ENCODE results near the gene TSEN2.

Gene TSEN2

DNA sequence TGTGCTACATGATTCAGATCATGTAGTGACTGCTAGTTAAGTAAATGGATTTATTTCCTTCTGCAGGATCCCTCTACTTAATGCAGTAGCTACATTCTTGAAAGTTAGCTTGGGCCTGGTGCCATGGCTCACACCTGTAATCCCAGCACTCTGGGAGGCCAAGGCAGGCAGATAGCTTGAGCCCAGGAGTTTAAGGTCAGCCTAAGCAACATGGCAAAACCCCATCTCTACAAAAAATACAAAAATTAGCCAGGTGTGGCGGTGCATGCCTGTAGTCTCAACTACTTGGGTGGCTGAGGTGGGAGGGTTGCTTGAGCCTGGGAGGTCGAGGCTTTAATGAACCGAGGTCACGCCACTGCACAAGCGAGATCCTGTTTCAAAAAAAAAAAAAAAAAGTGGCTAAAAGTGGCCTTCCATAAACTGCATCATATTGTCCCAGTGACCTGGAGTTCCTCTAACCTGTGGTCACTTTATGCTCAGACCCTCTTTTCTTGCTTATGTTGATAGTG lies 22.0 kb downstream of the TSEN2 start:
- ATAC-seq (replicated peaks; ENCODE audit: extremely low read depth, poor library complexity, severe bottlenecking) (no peak), DNase-seq (ENCODE audit: low spot score in 2 of 2) (no peak)
- H3K27ac Mint-ChIP-seq (ENCODE audit: low read depth) = no peak overlapping the region
- peaks cover 24% of the 10 kb centered on the region for H3K36me3 Mint-ChIP-seq (ENCODE audit: insufficient read depth)
- H3K27me3 Mint-ChIP-seq = no peaks in the 10 kb centered on the region
- no peak overlapping the region for H3K4me3 Mint-ChIP-seq
- no peaks in the 10 kb centered on the region for H3K4me1 Mint-ChIP-seq
- no peaks in the 10 kb centered on the region for H3K9me3 Mint-ChIP-seq

DNA sequence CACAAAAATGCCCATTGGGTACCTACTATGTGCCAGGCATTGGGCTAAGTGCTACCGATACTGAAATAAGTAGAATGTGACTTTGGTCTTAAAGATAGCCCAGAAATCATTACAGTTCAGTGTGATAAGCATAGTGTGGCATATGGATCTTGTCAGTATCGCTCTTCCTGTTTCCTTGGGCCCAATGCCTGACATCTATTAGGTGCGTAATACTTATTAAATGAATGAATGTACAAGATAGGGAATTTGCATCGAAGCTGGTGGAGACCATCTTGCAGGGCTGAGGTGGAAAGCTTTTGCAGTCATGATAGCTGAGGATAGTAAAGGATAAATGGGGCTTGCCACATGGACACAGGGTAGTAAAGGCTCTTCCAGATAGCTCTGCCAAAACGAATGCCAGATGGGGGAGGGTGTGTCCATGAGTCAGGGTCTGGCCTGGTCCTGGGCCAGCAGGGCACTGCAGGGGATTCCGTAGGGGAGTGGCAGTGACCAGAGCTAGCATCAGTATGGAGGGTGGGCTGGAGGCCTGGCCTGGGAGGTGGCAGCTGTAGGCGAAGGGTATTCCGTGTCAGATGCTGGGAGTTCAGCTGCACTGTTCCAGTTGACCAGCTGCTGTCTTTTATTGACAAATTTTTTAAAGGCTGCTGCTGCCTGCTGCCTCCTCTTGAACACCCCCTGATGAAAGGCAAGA lies 23.5 kb downstream of the TSEN2 start:
- DNase-seq (ENCODE audit: low spot score in 2 of 2) = no peak
- no peak for ATAC-seq (replicated peaks; ENCODE audit: extremely low read depth, poor library complexity, severe bottlenecking)

DNA sequence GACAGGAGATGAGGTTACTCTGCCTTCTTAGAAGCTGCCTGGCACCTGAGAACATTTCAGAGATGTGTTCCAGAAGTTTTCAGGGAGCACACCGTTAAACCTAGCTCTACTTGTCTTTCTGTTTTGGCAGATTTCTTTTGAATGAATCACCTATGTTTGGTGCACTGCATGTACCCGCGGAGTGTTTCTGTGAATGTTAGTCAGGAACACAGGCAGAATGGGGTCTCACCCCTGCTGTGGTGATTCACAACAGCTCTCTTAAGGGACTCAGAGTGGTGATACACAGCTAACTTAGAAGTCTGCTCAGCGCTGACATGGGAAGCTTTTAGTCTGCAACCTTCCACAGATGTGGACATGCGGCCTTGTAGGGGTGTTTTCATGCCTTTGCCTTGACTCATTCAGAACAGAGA lies 24.0 kb downstream of the TSEN2 start:
- Mint-ChIP-seq H3K4me1 (no peaks in the 10 kb centered on the region), H3K27ac (ENCODE audit: low read depth) (no peak overlapping the region)
- no peak for DNase-seq (ENCODE audit: low spot score in 2 of 2)

More for the DNA sequence above, 23.5 kb downstream of the TSEN2 start:
- Mint-ChIP-seq H3K27me3 (no peaks in the 10 kb centered on the region), H3K27ac (ENCODE audit: low read depth) (no peak overlapping the region), H3K4me1 (no peaks in the 10 kb centered on the region), H3K36me3 (ENCODE audit: insufficient read depth) (peaks cover 19% of the 10 kb centered on the region), H3K4me3 (no peak overlapping the region), H3K9me3 (no peaks in the 10 kb centered on the region)

DNA sequence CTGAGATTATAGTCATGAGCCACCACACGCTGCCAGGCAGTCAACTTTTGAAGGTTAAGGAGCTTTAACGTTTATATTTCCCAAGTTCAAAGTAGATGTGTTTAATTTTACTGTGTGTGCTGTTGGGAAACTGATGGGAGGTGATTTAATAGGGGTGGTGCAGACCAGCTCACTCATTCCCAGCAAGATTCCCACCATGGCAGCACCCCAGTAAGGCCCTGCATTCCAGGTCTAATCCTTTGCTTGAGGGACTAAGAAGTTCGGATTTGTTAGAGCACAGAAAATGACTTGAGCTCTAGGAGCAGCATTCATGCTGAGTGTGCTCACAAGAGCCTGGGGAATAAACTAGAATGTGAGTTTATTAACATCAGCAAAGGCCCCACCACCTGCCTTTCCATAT lies 25.2 kb downstream of the TSEN2 start:
- H3K36me3 Mint-ChIP-seq (ENCODE audit: insufficient read depth) = peaks cover 5% of the 10 kb centered on the region
- no peak overlapping the region for H3K4me3 Mint-ChIP-seq
- no peaks in the 10 kb centered on the region for H3K27me3 Mint-ChIP-seq
- DNase-seq (ENCODE audit: low spot score in 2 of 2) = no peak
- no peaks in the 10 kb centered on the region for H3K4me1 Mint-ChIP-seq
- H3K27ac Mint-ChIP-seq (ENCODE audit: low read depth) = no peak overlapping the region
- ATAC-seq (replicated peaks; ENCODE audit: extremely low read depth, poor library complexity, severe bottlenecking) = no peak
- H3K9me3 Mint-ChIP-seq = no peaks in the 10 kb centered on the region

More for the DNA sequence above, 24.0 kb downstream of the TSEN2 start:
- H3K9me3 Mint-ChIP-seq = no peaks in the 10 kb centered on the region
- no peaks in the 10 kb centered on the region for H3K27me3 Mint-ChIP-seq
- H3K4me3 Mint-ChIP-seq = no peak overlapping the region
- H3K36me3 Mint-ChIP-seq (ENCODE audit: insufficient read depth) = peaks cover 14% of the 10 kb centered on the region
- ATAC-seq (replicated peaks; ENCODE audit: extremely low read depth, poor library complexity, severe bottlenecking) = no peak

- no peaks in the 10 kb centered on the region for H3K36me3 Mint-ChIP-seq (ENCODE audit: insufficient read depth)
- H3K27me3 Mint-ChIP-seq = no peaks in the 10 kb centered on the region
- ATAC-seq (replicated peaks; ENCODE audit: extremely low read depth, poor library complexity, severe bottlenecking) (no peak), DNase-seq (ENCODE audit: low spot score in 2 of 2) (no peak)
- no peaks in the 10 kb centered on the region for H3K4me1 Mint-ChIP-seq
- no peak overlapping the region for H3K27ac Mint-ChIP-seq (ENCODE audit: low read depth)
- no peak overlapping the region for H3K4me3 Mint-ChIP-seq
- no peaks in the 10 kb centered on the region for H3K9me3 Mint-ChIP-seq
Observed at GRCh38 chr3:12512534-12513118, 28.3 kb downstream of the TSEN2 start.

DNA sequence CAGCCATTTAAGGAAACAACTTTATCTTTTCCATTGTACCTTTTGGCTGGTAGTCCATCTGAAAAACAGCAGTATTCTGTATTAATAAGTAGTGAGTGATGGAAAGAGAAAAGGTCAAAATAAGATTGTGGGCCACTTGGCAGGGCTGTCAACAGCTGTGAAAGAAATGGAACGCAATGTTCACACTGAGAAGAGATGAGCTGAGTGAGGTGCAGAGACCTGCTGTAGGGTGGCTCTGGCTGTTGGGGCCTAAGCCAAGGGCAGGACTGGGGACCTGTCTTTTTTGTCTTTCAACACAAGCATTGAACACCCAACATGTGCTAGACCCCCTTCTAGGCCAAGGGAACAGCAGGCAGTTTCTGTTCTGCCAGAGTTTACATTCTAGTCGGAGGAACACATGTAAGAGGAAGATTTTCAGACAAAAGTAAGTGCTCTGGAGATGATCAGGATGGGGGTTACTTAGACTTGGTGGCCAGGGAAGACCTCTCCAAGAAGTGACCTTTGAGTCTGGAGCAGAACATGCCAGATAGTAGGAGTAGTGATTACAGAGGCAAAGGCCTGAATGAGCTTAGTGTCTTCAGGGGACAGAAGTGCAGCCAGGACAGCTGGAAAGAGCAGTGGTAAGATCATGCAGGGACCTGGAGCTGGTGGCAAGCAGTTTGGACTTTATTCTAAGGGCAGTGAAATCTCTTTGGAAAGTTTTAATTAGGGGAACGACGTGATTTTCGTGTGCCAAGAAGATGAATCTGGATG lies 29.6 kb downstream of the TSEN2 start:
- ATAC-seq (replicated peaks; ENCODE audit: extremely low read depth, poor library complexity, severe bottlenecking) (no peak), DNase-seq (ENCODE audit: low spot score in 2 of 2) (no peak)
- H3K27ac Mint-ChIP-seq (ENCODE audit: low read depth) = no peak overlapping the region
- H3K9me3 Mint-ChIP-seq = no peaks in the 10 kb centered on the region
- no peaks in the 10 kb centered on the region for H3K36me3 Mint-ChIP-seq (ENCODE audit: insufficient read depth)
- no peak overlapping the region for H3K4me3 Mint-ChIP-seq
- H3K4me1 Mint-ChIP-seq = no peaks in the 10 kb centered on the region
- no peaks in the 10 kb centered on the region for H3K27me3 Mint-ChIP-seq

DNA sequence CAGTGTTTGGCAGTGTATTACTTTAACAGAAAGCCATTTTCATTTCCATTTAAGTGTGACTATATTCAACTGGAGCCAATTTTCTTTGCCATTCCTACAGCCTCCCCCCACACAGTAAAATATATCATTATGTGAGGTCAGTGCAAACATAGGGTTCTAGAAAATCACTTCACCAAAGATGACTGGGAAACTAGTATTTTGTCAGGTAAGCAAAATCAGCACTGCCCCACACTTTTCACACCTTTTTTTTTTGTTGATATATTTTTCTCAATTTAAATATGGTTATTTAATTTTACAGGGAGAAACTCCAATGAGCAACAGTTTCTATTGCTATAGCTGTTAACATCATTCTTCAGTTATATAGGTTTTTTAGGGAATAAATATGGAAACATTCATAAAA lies 31.4 kb downstream of the TSEN2 start:
- H3K27me3 Mint-ChIP-seq = no peaks in the 10 kb centered on the region

DNA sequence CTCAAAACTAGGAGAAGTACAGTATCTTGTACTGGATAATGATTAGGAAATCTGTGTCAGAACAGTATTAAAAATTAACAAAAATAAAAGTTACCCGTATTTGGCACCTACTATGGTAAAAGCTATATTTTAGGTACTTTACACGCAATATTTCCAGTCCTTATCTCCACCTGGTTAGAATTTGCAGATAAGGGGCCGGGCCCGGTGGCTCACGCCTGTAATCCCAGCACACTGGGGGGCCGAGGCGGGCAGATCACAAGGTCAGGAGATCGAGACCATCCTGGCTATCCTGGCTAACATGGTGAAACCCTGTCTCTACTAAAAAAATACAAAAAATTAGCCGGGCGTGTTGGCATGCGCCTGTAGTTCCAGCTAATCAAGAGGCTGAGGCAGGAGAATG lies 32.6 kb downstream of the TSEN2 start:
- H3K27ac Mint-ChIP-seq (ENCODE audit: low read depth) = no peak overlapping the region
- H3K4me1 Mint-ChIP-seq = no peaks in the 10 kb centered on the region
- DNase-seq (ENCODE audit: low spot score in 2 of 2) = no peak
- H3K36me3 Mint-ChIP-seq (ENCODE audit: insufficient read depth) = no peaks in the 10 kb centered on the region
- no peaks in the 10 kb centered on the region for H3K9me3 Mint-ChIP-seq
- H3K27me3 Mint-ChIP-seq = no peaks in the 10 kb centered on the region
- no peak overlapping the region for H3K4me3 Mint-ChIP-seq
- no peak for ATAC-seq (replicated peaks; ENCODE audit: extremely low read depth, poor library complexity, severe bottlenecking)

More for the DNA sequence above, 31.4 kb downstream of the TSEN2 start:
- Mint-ChIP-seq H3K9me3 (no peaks in the 10 kb centered on the region), H3K36me3 (ENCODE audit: insufficient read depth) (no peaks in the 10 kb centered on the region), H3K4me3 (no peak overlapping the region), H3K27ac (ENCODE audit: low read depth) (no peak overlapping the region), H3K4me1 (no peaks in the 10 kb centered on the region)
- no peak for ATAC-seq (replicated peaks; ENCODE audit: extremely low read depth, poor library complexity, severe bottlenecking)
- DNase-seq (ENCODE audit: low spot score in 2 of 2) = no peak

DNA sequence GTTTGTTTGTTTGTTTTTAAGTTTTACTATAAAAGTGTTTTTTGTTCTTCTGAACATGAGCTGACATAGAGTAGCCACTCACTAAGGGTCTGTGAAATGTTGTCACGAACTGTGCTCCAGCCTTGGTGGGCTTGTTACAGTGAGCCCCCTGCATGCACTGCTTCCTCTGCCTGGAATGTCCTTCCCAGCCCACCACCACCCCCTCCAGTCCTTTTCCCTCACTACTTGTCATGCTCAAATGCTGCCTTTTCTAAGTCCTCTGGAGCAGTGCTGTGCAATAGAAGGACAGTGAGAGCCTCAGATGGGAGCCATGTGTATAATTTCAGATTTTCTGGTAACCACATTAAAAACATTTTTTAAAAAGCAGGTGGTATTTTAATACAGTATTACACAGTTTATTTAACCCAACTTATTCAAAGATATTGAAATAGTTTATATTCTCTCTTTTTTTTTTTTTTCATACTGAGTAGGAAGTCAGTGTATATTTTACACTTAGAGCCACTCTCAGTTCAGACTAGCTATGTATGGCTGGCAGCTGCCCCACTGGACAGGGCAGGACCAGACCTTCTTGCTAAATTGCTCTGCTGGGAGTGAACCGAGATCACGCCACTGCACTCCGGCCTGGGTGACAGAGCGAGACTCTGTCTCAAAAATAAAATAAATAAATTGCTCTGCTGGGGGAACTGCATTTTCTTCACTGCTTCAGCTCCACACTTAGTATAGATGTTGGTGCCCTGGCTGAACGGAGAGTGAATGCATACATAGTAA lies 34.2 kb downstream of the TSEN2 start:
- no peak overlapping the region for H3K4me3 Mint-ChIP-seq
- no peaks in the 10 kb centered on the region for H3K9me3 Mint-ChIP-seq
- H3K36me3 Mint-ChIP-seq (ENCODE audit: insufficient read depth) = no peaks in the 10 kb centered on the region
- peak overlapping the region; percentile 38 for H3K27ac Mint-ChIP-seq (ENCODE audit: low read depth)
- H3K27me3 Mint-ChIP-seq = no peaks in the 10 kb centered on the region
- DNase-seq (ENCODE audit: low spot score in 2 of 2) (no peak), ATAC-seq (replicated peaks; ENCODE audit: extremely low read depth, poor library complexity, severe bottlenecking) (no peak)
- no peaks in the 10 kb centered on the region for H3K4me1 Mint-ChIP-seq

DNA sequence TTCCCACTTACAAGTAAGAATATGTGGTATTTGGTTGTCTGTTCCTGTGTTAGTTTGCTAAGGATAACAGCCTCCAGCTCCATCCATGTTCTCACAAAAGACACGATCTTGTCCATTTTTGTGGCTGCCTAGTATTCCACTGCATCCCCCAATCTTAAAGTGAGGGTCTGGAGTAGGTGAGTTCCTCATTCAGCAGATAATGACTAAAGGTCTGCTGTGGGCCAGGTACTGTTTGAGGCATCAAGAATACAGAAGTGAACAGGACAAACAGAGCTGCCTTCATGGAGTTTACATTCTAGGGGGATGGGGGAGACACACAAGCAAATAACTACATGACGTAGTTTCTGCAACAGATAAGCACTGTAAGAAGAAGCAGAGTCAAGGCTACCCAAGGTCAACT lies 36.7 kb downstream of the TSEN2 start:
- Mint-ChIP-seq H3K27me3 (no peaks in the 10 kb centered on the region), H3K9me3 (no peaks in the 10 kb centered on the region), H3K4me3 (no peak overlapping the region), H3K36me3 (ENCODE audit: insufficient read depth) (peaks cover 2% of the 10 kb centered on the region), H3K27ac (ENCODE audit: low read depth) (no peak overlapping the region), H3K4me1 (no peaks in the 10 kb centered on the region)
- no peak for ATAC-seq (replicated peaks; ENCODE audit: extremely low read depth, poor library complexity, severe bottlenecking)
- no peak for DNase-seq (ENCODE audit: low spot score in 2 of 2)

DNA sequence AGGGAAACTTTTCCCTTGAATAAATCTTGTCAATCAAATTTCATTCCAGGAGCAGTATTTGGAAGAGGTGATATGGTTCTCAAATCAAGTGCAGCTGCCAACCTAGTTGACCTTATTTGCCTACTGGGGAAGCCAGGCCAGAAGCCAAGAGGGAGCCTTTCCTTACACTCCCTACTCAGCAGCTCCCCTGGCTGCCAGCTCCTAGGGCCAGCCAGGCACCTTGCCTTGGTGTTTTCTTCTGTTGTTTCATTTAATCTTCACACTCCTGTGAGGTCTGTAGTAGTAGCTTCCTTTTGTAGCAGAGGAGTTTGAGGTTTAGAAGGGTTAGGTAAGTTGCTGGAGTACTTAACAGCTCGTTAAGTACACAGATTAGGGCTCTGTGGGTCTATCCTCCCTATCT lies 38.4 kb downstream of the TSEN2 start:
- ATAC-seq (replicated peaks; ENCODE audit: extremely low read depth, poor library complexity, severe bottlenecking) (no peak), DNase-seq (ENCODE audit: low spot score in 2 of 2) (no peak)
- no peaks in the 10 kb centered on the region for H3K9me3 Mint-ChIP-seq
- no peaks in the 10 kb centered on the region for H3K4me1 Mint-ChIP-seq
- no peak overlapping the region for H3K4me3 Mint-ChIP-seq
- H3K36me3 Mint-ChIP-seq (ENCODE audit: insufficient read depth) = peaks cover 5% of the 10 kb centered on the region
- no peak overlapping the region for H3K27ac Mint-ChIP-seq (ENCODE audit: low read depth)
- no peaks in the 10 kb centered on the region for H3K27me3 Mint-ChIP-seq

DNA sequence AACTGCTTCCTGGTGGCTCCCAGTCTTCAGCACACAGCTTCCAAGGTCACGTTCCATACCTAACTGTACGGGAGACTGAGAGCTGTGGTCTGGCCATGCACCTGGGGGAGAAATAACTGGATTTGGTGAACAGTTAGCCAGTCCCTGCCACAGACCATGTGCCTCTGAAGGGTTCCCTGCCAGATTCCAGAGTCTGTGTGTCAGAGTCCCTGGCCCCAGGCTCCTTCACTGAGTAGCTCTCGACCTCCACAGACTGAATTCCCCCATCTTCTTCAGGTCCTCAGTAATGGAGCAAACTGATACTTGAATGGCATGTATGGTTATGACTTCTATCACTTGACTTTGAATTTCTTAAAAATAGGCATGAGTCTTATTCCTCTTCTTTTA lies 43.5 kb downstream of the TSEN2 start:
- H3K9me3 Mint-ChIP-seq = no peaks in the 10 kb centered on the region
- H3K27ac Mint-ChIP-seq (ENCODE audit: low read depth) = no peak overlapping the region
- no peak overlapping the region for H3K4me3 Mint-ChIP-seq
- no peaks in the 10 kb centered on the region for H3K4me1 Mint-ChIP-seq
- ATAC-seq (replicated peaks; ENCODE audit: extremely low read depth, poor library complexity, severe bottlenecking) (no peak), DNase-seq (ENCODE audit: low spot score in 2 of 2) (no peak)
- H3K27me3 Mint-ChIP-seq = no peaks in the 10 kb centered on the region
- H3K36me3 Mint-ChIP-seq (ENCODE audit: insufficient read depth) = peaks cover 14% of the 10 kb centered on the region

All from central memory CD8-positive, alpha-beta T cell (primary cell).